ENCODE measurements around the gene ITGBL1. TPM values are rescaled to one million over a fixed set of nuclear protein-coding genes. Genes with fewer than 3 reads are reported as not detected.

The ITGBL1 gene
- total and polyA plus RNA-seq, 2 of the 8 experiments (the other 6 are each of a cell fraction or from before 2014, with no cell fraction given), result not detected

GRCh38 chr13:101647760-101648159 lies 195.3 kb downstream of the ITGBL1 start:
- no peak overlapping the region for H2BK5ac ChIP-seq (ENCODE audit: low read depth, low read length)
- TF ChIP-seq MAX (IDR thresholded peaks at IDR 0.05) (no peak), POU5F1 (IDR thresholded peaks at IDR 0.05; ENCODE audit: low read depth, low read length) (no peak), SRF (IDR thresholded peaks at IDR 0.05; ENCODE audit: low read depth, low read length) (no peak), EGR1 (IDR thresholded peaks at IDR 0.05; ENCODE audit: borderline replicate concordance, low read depth, low read length) (no peak), CHD2 (IDR thresholded peaks at IDR 0.05; ENCODE audit: low read length) (no peak), CHD1 (IDR thresholded peaks at IDR 0.05; ENCODE audit: low read depth, low read length) (no peak), PHF8 (conservative IDR thresholded peaks at IDR 0.05; ENCODE audit: low read depth, low read length) (no peak), EZH2 (IDR thresholded peaks at IDR 0.05; ENCODE audit: low read depth, low read length, severe bottlenecking) (no peak), CTBP2 (IDR thresholded peaks at IDR 0.05; ENCODE audit: borderline replicate concordance, insufficient read depth, insufficient read length, low read length) (no peak), TBP (IDR thresholded peaks at IDR 0.05; ENCODE audit: low read depth, low read length) (no peak), SP4 (IDR thresholded peaks at IDR 0.05; ENCODE audit: low read length) (no peak)
- no peak overlapping the region for H2BK120ac ChIP-seq (replicated peaks; ENCODE audit: low read depth, low read length)
- no peak overlapping the region for H3K23ac ChIP-seq (ENCODE audit: insufficient read length)
- H3K79me2 ChIP-seq (ENCODE audit: control insufficient read depth in 1 of 2, insufficient read depth in 2 of 2, low read length in 2 of 2), result no peaks in the 10 kb centered on the region
- no peak overlapping the region for H2BK20ac ChIP-seq (ENCODE audit: low read length)
- H4K8ac ChIP-seq (ENCODE audit: extremely low read depth, insufficient read depth, low read length), result no peak overlapping the region
- no peak overlapping the region for H2AK5ac ChIP-seq (ENCODE audit: low read depth, low read length)
- no peak for FAIRE-seq
- H3K27me3 ChIP-seq (replicated peaks in 1 of 4; ENCODE audit: control insufficient read depth in 3 of 4, extremely low read depth in 1 of 4, insufficient read depth in 3 of 4, low read length in 3 of 4), result no peaks in the 10 kb centered on the region
- no peak overlapping the region for H4K5ac ChIP-seq (ENCODE audit: insufficient read length, low read depth, low read length)
- CTCF ChIA-PET (ENCODE audit: partially characterized antibody), result no interaction called here
- H3K23me2 ChIP-seq (ENCODE audit: low read depth, low read length), result no peaks in the 10 kb centered on the region; the same call in 1 of the 2 replicates
- no peaks in the 10 kb centered on the region for H3K4me1 ChIP-seq (replicated peaks in 1 of 4; ENCODE audit: control insufficient read depth in 3 of 4, insufficient read depth in 4 of 4, low read length in 3 of 4)
- no peak overlapping the region for H2BK12ac ChIP-seq (ENCODE audit: low read depth, low read length)
- no peak overlapping the region for H3K9ac ChIP-seq (replicated peaks in 1 of 4; ENCODE audit: extremely low read depth in 1 of 4, low read depth in 3 of 4, low read length in 3 of 4)
- no peaks in the 10 kb centered on the region for H3K9me3 ChIP-seq (ENCODE audit: insufficient read depth in 2 of 2, low read depth in 1 of 2, low read length in 1 of 2)
- no peak overlapping the region for H3K27ac ChIP-seq (ENCODE audit: low read depth, low read length)
- H3K4ac ChIP-seq (replicated peaks; ENCODE audit: insufficient read length, low read depth, low read length), result no peak overlapping the region
- whole genome bisulfite sequencing, 2 experiments (ENCODE audit: extremely low coverage in 1 of 2, insufficient coverage in 1 of 2, insufficient read length in 1 of 2, insufficient replicate concordance in 2 of 2, low coverage in 1 of 2, low lambda C conversion rate in 2 of 2, missing lambda C conversion rate in 1 of 2), result 88% methylated on average over 5 of the region's 5 CpGs; no CpG with 5 or more reads in 1 of the 2 experiments
- H2AFZ ChIP-seq (ENCODE audit: low read length), result no peak overlapping the region
- H3K4me3 ChIP-seq (ENCODE audit: extremely low read depth in 1 of 4, insufficient read depth in 2 of 4, low read depth in 3 of 4, low read length in 4 of 4), result no peak overlapping the region
- H3K79me1 ChIP-seq (ENCODE audit: low read depth, low read length), result no peaks in the 10 kb centered on the region
- H3K4me2 ChIP-seq (ENCODE audit: insufficient read depth in 1 of 2, low read depth in 2 of 2, low read length in 2 of 2), result no peak overlapping the region
- no peak overlapping the region for H3K56ac ChIP-seq (replicated peaks; ENCODE audit: insufficient read length, low read depth, low read length)
- no peaks in the 10 kb centered on the region for H4K20me1 ChIP-seq (replicated peaks in 1 of 2; ENCODE audit: control insufficient read depth in 1 of 2, insufficient read depth in 2 of 2, low read length in 2 of 2)
- H3K14ac ChIP-seq (ENCODE audit: insufficient read length), result no peak overlapping the region
- H2BK15ac ChIP-seq (ENCODE audit: low read length), result no peak overlapping the region
- no peak overlapping the region for H3K18ac ChIP-seq (ENCODE audit: extremely low read depth, low read length)
- H3K36me3 ChIP-seq (ENCODE audit: control insufficient read depth in 2 of 4, insufficient read depth in 4 of 4, low read length in 3 of 4), result no peaks in the 10 kb centered on the region
- no peak overlapping the region for H4K91ac ChIP-seq (replicated peaks; ENCODE audit: insufficient read length, low read length)
- no peak for DNase-seq (ENCODE audit: low read depth in 1 of 2, low spot score in 2 of 2)
- POLR2A ChIA-PET (ENCODE audit: partially characterized antibody), result no interaction called here
